ENCODE data around the gene MAP1LC3A.
A peak's percentile ranks its signal among the peaks of the same experiment; 100 is the strongest.
"Not testable (repeated sequence)": the region's sequence is repeated elsewhere in the genome, so short reads cannot be mapped to it uniquely, and the experiment has no call there.

The MAP1LC3A gene

GRCh38 chr20:34558320-34559218 is at the start of gene MAP1LC3A:
MAP1LC3A (plus strand) TSS chr20:34558718; CDS start chr20:34558869, 151 bp downstream.
- peak; percentile 95 for DNase-seq

GRCh38 chr20:34510575-34510974 is 47.9 kb upstream of the MAP1LC3A start:
- no peak for DNase-seq

- DNase-seq, result no peak
Observed at GRCh38 chr20:34511891-34512265, 46.6 kb upstream of the MAP1LC3A start.

- DNase-seq, result no peak
Observed at GRCh38 chr20:34512266-34512954, 46.1 kb upstream of the MAP1LC3A start.

DNA sequence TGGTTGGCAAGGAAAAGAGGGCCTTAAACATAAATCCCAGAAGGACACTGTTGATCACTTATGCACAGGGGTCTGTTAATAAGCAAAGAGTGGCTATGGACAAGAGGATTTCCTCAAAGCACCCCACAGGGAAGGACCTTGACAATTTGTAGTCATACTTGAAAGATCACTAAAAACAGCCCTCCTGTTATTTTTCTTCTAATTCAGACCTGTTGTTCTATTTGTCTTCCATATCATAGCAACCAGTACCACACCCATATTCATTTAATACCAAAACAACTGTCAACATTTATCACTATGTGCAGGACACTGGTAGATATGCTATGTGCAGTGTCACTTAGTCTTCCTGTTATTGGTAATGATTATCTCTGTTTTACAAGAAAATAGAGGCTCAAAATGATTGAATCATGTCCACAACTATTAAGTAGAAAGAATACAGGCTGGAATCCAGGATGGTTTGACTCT is 45.5 kb upstream of the MAP1LC3A start:
- DNase-seq, result peak; percentile 71

DNA sequence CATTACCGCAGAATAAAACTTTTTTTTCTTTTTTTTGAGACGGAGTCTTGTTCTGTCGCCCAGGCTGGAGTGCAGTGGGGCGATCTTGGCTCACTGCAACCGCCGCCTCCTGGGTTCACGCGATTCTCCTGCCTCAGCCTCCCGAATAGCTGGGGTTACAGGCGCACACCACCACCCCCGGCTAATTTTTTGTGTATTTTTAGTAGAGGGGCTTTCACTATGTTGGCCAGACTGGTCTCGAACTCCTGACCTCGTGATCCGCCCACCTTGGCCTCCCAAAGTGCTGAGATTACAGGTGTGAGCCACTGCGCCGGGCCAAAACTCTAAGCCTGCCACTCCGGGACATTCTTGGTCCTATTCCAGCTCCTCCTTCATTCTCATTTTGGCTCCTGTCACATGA is 44.5 kb upstream of the MAP1LC3A start:
- not testable (repeated sequence) for DNase-seq

DNA sequence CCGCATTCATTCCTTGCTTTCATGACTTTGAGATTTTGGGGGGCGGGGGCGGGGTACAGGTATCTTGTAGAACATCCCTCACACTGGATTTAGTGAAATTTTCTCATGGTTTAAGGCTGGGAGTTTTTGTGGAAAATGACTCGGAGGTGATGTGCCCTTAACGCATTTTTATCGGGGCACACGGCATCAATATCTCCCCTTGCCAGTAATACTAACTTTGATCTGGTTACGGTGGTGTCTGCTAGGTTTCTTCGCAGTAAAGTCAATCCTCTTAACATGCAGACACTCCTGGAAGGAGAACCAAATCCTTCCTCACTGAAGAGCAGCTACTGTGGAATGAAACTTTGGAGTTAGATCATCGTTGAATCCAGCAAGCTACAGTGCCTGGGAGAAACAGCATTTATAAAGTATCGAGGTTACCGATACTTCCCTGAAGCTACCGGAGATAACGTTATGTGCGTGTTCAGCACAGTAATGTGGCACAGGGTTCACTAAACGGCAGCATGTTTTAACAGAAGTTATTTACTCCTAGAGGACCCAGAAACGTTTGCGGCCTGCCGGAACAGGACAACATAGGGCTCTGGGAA is 43.5 kb upstream of the MAP1LC3A start:
- DNase-seq, result no peak

- peak; percentile 87 for DNase-seq
Observed at GRCh38 chr20:34515484-34516246, 42.9 kb upstream of the MAP1LC3A start.

DNA sequence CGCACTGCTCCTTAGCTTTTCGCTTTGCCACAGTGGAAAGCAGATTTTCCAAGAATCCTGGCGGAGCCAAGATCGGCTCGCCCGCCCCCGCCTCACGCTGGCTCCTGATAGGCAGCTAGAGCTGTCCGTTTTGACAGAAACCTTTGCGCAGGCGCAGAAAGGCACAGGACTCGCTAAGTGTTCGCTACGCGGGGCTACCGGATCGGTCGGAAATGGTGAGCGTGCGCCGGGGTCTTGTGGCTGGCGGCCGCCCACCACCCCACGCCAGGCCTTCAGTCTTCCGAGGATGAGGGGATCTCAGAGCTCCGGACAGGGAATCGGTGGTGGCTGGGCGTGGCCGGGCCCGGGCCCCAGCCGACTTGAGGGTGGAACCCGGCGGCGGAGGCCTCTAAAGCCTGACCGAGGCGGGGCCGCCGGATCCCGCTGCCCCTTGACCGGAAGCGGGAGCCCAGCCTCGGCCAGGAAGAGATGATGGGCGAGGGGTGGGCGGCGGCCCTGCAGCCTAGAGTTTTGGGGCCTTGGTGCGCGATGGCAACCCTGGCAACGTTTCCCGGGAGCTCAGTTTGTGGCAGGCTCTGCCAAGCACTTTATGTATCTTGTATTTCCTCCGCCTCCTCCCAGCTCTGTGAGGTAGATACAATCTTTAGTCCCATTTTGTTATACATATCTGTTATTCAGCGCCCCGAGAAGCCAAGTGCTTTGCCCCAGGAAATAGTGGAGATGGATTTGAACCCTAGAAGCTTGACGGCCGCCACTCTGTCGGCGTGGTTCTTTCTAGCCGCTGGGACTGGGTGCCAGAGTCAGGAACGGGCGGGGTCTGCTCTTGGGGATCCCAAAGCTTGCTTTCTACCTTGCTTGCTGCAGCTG is 42.0 kb upstream of the MAP1LC3A start, which contains the start of gene DYNLRB1:
TSS of gene DYNLRB1 (plus strand) at position 176 of the 867 bp plus-strand sequence. CDS start at position 213, 37 bp downstream.
- DNase-seq, result peak; percentile 98

- DNase-seq, result no peak
Observed at GRCh38 chr20:34517114-34517505, 41.4 kb upstream of the MAP1LC3A start.

DNA sequence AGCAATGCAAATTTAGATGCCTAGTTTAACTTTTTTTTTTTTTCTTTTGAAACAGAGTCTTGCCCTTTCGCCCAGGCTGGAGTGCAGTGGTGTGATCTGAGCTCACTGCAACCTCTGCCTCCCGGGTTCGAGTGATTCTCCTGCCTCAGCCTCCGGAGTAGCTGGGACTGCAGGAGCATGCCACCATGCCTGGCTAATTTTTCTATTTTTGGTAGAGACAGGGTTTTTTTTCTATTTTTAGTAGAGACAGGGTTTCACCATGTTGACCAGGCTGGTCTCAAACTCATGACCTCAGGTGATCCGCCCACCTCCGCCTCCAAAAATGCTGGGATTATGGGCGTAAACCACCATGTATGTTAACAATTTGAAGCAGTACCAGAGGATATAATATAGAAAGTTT is 39.7 kb upstream of the MAP1LC3A start:
- DNase-seq, result not testable (repeated sequence)

DNA sequence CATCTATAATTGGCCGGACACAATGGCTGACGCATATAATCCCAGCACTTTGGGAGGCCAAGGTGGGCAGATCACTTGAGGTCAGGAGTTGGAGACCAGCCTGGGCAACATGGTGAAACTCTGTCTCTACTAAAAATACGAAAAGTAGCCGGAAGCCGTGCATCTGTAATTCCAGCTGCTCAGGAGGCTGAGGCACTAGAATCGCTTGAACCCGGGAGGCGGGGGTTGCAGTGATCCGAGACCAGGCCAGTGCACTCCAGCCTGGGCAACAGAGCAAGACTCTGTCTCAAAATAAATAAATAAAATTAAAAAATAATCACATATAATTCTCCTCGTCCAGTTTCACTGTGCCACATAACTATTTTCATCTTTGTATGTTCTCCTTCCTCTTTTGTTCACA is 38.7 kb upstream of the MAP1LC3A start:
- DNase-seq, result not testable (repeated sequence)

DNA sequence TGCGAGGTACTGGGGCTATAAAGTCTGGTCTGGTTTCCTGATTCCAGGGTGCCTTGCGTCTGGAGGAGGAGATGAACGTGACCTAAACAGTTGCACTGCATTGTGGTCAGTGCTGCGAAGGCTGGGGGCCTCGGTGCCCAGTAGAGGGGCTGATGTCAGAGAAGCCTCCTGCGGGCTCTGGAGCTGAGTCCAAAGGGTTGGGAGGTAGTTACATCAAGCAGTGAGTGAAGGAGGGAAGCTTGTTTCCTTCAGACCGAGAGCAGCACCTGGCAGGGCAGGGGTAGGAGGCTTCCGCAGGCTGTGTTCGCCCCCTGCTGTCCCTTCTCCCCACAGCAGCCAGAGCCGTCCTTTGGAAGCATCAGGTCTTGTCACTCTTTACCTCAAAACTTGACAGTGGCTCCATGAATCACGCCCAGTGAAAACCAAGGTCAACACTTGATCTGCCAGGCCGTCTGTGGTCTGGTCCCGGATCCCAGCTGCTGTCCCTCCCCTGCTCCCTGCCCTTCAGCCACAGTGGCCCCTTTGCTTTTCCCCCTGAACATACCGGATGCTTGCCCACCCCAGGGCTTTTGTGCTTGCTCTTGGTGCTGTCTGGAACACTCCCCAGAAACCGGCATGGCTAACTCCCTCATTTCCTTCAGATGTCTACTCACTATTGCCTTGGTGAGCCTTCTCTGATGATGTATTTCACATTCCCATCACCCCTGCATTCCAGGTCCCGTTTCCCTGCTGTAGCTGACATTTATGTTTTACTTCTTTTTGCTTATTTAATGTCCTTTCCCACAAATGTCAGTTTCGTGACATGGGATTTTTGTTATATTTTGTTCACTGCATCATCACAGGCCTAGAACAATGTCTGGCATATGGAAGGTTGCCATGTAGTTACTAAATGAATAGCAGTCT is 35.3 kb upstream of the MAP1LC3A start:
- DNase-seq, result peak; percentile 78

DNA sequence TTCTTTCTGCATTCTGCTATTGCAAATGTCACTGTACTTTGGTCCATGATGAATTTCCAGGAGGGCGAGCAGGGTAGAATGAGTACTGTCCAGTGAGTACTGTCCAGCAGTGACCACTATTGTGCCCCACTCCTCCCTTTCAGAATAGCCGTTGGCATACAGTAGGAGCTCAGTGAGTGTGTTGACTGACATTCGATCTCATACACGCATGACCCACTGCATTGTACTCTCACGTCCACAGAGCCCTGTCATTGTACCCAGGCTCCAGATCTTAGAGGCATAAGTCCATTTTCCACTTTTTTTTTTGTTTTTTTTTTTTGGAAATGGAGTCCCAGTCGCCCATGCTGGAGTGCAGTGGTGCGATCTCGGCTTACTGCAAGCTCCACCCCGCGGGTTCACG is 34.1 kb upstream of the MAP1LC3A start:
- no peak for DNase-seq

DNA sequence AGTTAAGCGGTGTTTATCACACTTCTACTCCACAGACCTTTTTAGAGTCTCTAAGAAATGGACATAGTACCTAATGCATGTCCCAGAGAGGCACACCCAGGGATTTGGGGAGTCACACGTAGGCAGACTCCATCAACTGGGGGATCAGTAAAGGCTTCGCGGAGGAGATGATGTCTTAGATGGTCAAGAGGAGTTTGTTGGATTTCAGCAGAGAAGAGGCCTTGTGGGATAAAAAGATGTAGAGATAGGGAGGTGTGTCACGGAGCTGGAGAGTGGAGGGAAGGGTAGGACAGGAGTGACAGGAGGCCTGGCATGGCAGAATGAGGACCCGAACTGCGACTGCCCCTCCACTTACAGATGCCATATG is 33.2 kb upstream of the MAP1LC3A start:
- no peak for DNase-seq

DNA sequence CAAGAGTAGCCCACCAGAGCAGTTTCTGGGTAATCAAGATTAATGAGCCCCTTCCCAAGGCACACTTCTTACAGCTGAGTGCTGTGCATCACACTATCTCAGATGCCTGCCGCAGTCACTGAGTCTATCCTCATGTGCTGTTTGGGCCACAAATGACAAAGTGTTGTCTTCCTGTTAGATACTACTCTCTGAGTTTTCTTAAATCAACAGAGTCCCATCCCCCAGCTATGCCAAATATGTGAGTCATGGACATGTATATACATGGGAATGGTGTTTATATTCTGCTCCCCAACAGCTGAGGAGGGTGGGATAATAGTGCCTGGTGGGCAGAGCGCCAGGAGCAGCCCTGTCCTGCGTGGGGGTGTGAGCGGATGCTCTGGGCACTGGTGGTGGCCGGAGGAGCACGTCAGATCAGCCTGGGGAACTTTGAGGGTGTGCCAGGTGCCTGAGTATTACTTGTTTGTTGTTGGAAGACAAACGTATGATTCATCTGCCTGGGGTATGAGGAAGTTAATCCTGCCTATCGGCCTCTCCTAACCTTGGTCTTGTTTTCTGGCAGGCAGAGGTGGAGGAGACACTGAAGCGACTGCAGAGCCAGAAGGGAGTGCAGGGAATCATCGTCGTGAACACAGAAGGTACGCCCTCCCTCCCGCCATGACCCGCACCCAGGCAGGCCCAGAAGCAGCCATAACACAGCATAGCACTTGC is 32.7 kb upstream of the MAP1LC3A start:
- no peak for DNase-seq

- no peak for DNase-seq
Observed at GRCh38 chr20:34526466-34526865, 32.1 kb upstream of the MAP1LC3A start.

- DNase-seq, result no peak
Observed at GRCh38 chr20:34527016-34527415, 31.5 kb upstream of the MAP1LC3A start.

DNA sequence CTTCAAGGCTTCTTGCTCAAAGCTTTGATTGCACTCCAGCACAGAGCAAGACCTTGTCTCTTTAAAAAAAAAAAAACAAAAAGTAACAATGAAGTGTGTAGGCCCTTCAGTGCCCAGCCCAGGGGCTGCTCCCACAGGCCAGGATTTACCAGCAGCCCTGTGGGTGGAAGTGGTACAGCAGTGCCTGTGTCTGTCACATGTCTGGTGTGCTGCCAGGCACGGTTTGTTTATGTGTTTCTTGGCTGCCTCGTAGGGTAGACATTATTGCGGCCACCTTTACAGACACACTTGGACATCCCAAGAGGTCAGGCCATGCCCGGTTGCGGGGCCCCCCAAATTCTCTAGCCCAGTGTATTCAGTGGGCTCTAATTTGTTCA is 29.6 kb upstream of the MAP1LC3A start:
- DNase-seq, result no peak

DNA sequence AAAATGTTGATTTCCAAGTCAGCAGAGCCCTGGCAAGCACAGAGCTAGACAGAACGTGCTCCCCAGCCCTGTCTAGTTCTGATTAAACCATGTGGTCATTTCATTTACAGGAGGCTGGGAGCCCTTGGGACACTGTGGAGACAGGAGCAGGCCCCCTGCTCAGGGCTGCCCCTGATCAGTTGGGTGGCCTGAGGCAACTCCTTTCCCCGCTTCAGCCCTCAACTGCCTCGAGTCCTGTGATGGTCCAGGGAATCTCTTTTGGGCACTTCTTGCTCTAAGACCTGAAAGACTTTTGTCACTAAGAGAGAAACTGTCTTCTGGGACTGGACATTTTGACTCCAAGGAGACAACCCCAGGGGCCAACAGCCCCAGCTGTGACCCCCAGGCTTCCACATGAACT is 28.8 kb upstream of the MAP1LC3A start:
- DNase-seq, result no peak

Data from hematopoietic multipotent progenitor cell treated with erythropoietin and hydrocortisone succinate and interleukin-3 and kit ligand, for 4 days (in vitro differentiated cells).